Middle frontal gyrus (tissue), 1 donor: ENCODE results near the gene CPLANE2.
"Not testable (repeated sequence)": the region's sequence is repeated elsewhere in the genome, so short reads cannot be mapped to it uniquely, and the experiment has no call there.

Source experiments
- DNase-seq: peaks from one replicate; pipeline ENCODE4 v3.0.0-alpha.2; 2015; ENCODE audit warnings: low spot score; ENCODE audit errors: extremely low spot score

The CPLANE2 gene

DNA sequence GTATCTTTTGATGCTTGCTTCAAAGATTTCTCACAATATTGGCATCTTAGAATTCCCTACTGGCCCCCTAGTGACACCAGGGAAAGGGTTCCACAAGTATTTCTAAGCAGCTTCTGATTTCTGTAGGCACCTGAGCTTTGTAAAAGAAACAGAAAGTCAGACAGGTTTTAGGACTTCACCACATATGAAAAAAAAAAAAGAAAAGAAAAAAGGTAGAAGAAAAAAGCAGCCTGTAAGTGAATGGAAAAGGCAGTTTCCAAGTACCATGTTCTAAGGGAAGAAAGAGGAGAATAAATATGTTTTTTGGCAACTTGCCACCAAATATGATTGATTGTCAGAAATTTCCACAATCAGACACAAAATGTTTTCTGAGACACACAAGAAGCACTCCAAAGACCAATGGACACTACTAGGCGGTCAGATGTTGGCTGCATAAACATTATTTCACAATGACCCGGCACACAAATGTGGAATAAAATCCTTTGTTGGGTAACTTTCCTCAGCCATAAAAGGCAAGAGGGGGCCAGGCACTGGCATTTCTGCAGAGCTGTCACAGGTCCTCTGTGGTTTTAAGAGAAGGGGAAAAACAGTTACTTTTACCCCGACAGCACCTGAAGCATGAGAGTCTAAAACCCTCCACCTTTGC, 12.7 kb upstream of the CPLANE2 start:
- DNase-seq = no peak

DNA sequence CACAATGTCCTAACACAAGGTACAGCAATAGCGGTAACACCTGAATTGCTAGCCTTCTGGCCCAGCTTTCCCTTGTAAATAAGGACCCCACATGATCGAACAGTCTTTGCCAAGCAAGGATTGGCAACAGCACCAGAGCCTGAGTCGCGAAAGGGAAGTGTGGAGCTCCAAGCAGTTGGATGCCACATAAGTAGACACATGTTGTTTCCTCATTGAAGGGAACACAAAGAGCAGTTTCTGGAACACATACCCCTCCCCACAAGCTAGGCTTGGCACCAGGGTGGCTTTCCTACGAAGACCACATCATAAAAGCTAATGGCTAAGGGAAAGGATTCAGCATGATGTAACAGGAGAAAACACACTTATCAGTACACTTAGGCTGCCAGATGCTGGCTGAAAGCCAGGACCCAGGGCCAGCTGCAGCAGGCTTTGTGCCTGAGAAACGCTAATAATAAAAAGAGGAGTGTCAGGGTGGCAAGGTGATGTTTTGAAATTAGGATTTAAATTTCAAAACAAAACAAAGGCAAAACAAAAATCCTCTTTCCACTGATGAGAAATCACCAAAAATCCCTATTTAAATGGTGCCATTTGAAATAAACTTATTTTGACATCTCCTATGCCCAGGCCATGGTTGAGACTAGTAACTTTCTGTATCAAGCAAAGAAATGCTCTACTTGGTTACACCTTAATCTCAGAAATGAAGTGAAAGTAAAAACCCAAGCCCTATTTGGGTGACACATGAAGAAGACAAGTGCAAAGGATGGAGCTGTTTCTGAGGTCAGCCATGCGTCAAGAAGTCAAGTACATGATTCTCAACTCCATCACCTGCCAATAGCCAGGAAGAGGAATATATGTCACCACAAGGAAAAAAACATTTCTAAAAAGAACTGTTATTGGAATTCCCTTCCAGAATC, 11.9 kb upstream of the CPLANE2 start:
- peak; percentile 34 for DNase-seq

- no peak for DNase-seq
Measured at GRCh38 chr1:16248007-16248436, 11.0 kb upstream of the CPLANE2 start.

DNA sequence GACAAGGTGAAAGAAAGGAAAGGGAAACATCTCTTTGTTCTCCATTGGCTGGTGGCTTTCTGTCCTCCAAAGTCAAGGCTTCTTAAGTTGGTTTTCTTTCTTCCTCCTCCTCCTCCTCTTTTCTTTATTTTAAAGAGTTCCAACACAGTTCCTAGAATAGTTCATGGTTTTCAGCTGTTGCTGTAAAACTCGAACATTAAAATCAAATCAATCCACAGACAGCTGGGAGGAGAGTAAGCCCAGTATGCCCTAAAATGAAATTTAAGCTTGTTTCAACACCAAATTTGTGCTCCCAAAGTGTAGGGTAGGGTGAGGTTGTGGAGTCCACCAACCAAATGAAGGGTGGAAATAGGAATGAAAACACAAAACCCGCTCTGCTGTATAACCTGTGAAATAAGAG, 10.5 kb upstream of the CPLANE2 start:
- no peak for DNase-seq

GRCh38 chr1:16246961-16247360, 10.0 kb upstream of the CPLANE2 start:
- no peak for DNase-seq

- not testable (repeated sequence) for DNase-seq
Measured at GRCh38 chr1:16246239-16246638, 9.3 kb upstream of the CPLANE2 start.

DNA sequence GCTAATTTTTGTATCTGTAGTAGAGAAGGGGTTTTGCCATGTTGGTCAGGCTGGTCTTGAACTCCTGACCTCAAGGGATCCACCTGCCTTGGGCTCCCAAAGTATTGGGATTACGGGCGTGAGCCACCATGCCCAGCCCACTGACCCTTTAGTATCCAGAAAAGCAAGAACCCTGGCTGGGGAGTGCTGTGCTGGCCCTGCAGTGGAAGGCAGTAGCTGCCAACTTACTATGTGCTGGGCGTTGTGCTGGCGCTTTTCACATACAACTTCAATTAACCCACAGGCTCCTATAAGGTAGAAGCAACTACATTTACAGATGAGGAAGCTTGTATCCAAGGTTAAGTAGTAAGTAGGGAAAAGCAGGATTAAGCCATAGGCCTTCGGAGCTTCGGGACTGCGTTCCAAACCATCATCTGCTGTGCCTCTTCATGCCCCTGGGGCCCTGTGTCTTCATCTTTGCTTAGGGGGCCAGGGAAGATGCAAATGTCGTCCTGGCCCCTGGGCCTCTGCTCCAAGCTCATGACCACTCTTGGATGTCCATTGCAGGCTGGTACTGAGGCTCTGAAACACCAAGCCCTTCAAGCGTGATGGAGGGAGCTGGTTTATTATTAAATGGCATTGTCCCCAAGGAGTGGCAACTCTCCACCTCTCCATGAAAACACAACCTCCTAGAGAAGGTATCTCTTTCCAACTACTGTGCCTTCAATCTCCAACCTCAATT, 8.7 kb upstream of the CPLANE2 start:
- no peak for DNase-seq

- DNase-seq = no peak
Measured at GRCh38 chr1:16244650-16245285, 7.8 kb upstream of the CPLANE2 start.

GRCh38 chr1:16243936-16244649, 7.1 kb upstream of the CPLANE2 start:
- DNase-seq = peak; percentile 72

- DNase-seq = no peak
Measured at GRCh38 chr1:16243215-16243610, 6.2 kb upstream of the CPLANE2 start.

- no peak for DNase-seq
Measured at GRCh38 chr1:16242556-16243214, 5.7 kb upstream of the CPLANE2 start.

- DNase-seq = no peak
Measured at GRCh38 chr1:16241221-16241708, 4.3 kb upstream of the CPLANE2 start.

DNA sequence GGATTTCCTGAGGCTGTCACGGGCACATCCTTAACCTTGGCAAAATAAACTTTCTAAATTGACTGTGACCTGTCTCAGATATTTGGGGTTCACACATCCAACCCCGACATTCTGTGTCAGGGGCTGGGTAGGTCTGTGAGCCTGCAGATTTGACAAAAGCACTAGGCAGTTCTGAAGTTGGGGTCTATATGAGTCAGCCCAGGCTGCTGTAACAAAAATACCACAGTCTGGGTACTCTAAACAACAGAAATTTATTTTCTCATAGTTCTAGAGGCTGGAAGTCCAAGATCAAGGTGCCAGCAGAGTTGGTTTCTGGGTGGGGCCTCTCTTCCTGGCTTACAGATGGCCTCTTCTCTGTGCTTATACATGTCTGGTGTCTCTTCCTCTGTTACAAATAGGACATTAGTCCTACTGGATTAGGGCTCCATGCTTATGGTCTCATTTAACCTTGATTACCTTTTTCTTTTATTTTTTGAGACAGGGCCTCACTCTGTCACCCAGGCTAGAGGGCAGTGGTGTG, 3.0 kb upstream of the CPLANE2 start:
- no peak for DNase-seq

DNA sequence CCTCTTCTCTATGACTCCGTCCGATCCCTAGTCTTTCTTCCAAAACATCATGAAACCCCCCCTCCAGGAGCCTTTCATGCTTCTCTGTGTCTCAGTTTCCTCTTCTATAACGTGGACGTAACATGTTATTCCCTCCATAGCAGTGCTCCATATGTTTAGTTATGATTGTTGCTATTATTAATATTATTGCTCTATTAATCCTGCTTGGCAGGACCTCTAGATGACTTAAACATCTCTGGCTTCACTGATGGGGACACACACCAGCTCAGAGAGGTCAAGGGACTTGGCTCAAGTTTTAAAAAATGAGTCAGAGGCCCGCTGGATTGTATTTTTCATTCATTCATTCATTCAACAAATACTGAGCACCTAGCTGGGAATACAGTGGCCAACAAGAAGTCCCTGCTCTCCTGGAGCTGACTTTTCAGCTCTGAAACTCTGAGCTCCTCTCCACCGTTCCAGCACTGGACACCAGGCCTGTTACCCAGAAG, 404 bp upstream of the CPLANE2 start:
- no peak for DNase-seq

DNA sequence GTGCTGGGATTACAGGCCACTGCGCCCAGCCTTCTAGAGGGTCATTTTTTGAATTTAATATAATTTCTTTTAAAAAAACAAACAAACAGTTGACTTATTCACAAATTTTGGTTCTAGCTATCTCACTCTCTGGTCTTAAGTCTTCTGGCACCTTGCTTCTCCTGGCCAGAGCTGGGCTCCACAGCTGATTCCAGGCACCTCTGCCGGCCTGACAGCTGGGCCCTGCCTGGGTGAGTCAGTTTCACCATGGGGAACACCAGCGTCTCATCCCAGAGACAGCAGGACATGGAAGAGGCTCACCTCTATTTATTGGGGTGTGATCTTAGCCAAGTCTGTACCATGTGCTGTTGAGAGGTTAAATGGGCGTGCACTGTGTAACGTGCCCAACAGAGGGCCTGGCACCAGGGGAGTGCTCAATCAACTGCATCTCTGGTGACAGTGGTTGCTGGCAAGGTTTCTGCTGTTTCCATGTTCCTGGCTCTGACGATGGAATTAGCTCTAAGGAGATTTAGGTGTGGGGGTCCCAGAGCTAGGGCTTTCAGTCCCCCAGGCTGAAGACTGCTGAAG, 956 bp downstream of the CPLANE2 start:
- DNase-seq = no peak

GRCh38 chr1:16235347-16235746, 1.6 kb downstream of the CPLANE2 start:
- DNase-seq = no peak

GRCh38 chr1:16233431-16233830, 3.6 kb downstream of the CPLANE2 start:
- DNase-seq = no peak

DNA sequence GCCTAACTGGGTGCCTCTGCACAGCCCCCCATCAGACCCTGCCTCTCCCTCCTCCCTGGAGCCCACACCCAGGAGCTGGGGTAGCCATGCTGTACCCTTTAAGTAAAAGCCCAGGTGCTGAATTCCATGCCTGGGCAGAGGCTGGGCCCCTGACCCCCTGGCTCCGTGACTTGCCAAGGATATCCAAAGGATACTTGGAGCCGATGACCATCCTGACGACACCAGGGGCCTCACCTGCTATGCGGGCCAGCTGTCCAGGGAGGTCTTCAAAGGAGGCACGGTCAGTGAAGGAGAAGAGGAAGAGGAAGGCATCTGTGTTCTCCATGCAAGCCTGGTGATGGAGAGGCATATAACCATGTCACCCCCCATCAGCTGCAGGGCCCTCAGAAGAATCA, 4.7 kb downstream of the CPLANE2 start:
- DNase-seq = no peak
